CD4-positive, alpha-beta T cell (primary cell): ENCODE measurements around the gene MTMR12. TPM values are rescaled to one million over a fixed set of nuclear protein-coding genes. Genes with fewer than 3 reads are reported as not detected.
A peak's percentile ranks its signal among the peaks of the same experiment; 100 is the strongest.

ENCODE experiments used
- ATAC-seq: fragments of 200-7000 bp; cut with Tn5 transposase; one replicate; pipeline ENCODE4 v1.10.0; 2022; ENCODE audit warnings: mild to moderate bottlenecking; ENCODE audit not compliant: poor library complexity
- CTCF ChIA-PET: fragments of 350-600 bp; sonication (Branson Sonifier 250); formaldehyde crosslinking; loops from one replicate; lab custom pipeline; 2021; ENCODE audit warnings: antibody characterized with exemption, inconsistent platforms; lab: Charles Lee
- POLR2A ChIA-PET: fragments of 350-600 bp; sonication (Branson Sonifier 250); formaldehyde crosslinking; loops from one replicate; lab custom pipeline; 2021; ENCODE audit warnings: antibody characterized with exemption, inconsistent platforms; lab: Charles Lee
- DNase-seq, 14 experiments: peaks; one replicate each; pipeline ENCODE4 v3.0.0-alpha.2; 2013 to 2020; ENCODE audit warnings: mixed read lengths in 2 of 14
- H3K27ac ChIP-seq, 2 donors: one replicate each; pipeline versions ENCODE4 v1.5.1 to v1.7.0; 2013; ENCODE audit warnings: low read length in 2 of 2, low read depth in 1 of 2, mild to moderate bottlenecking in 1 of 2
- H3K27me3 ChIP-seq, 2 experiments: 1 replicate in 1 of 2; 2 replicates in 1 of 2; pipeline versions ENCODE4 v1.6.1 to v1.7.0; 2013; ENCODE audit warnings: low read length in 2 of 2, control low read depth in 1 of 2, mild to moderate bottlenecking in 1 of 2, moderate library complexity in 1 of 2; ENCODE audit not compliant: insufficient read depth in 2 of 2, control insufficient read depth in 1 of 2
- H3K36me3 ChIP-seq: one replicate; pipeline ENCODE4 v1.6.1; 2013; ENCODE audit warnings: low read length, control low read depth; ENCODE audit not compliant: insufficient read depth
- H3K4me1 ChIP-seq: one replicate; pipeline ENCODE4 v1.6.1; 2013; ENCODE audit warnings: low read length, control low read depth; ENCODE audit not compliant: insufficient read depth
- H3K4me3 ChIP-seq: one replicate; pipeline ENCODE4 v1.5.1; 2013; ENCODE audit warnings: mild to moderate bottlenecking, low read length, moderate library complexity
- H3K9me3 ChIP-seq, 2 experiments: 1 replicate in 1 of 2; 2 replicates in 1 of 2; pipeline versions ENCODE4 v1.6.1 to v1.7.0; 2013; ENCODE audit warnings: low read length in 2 of 2, mild to moderate bottlenecking in 2 of 2, control low read depth in 1 of 2, moderate library complexity in 1 of 2; ENCODE audit not compliant: control insufficient read depth in 1 of 2, insufficient read depth in 1 of 2
- H3K27ac Mint-ChIP-seq: one replicate; pipeline ENCODE4 v1.8.0; 2020; ENCODE audit warnings: mixed read lengths
- H3K27me3 Mint-ChIP-seq: one replicate; pipeline ENCODE4 v1.8.0; 2021; ENCODE audit warnings: mixed read lengths
- H3K36me3 Mint-ChIP-seq: one replicate; pipeline ENCODE4 v1.8.0; 2021; ENCODE audit warnings: low read depth, mixed read lengths
- H3K4me1 Mint-ChIP-seq: one replicate; pipeline ENCODE4 v1.8.0; 2021; ENCODE audit warnings: low read depth, mixed read lengths
- H3K4me3 Mint-ChIP-seq: one replicate; pipeline ENCODE4 v1.8.0; 2020; ENCODE audit warnings: mild to moderate bottlenecking, mixed read lengths
- H3K9me3 Mint-ChIP-seq: one replicate; pipeline ENCODE4 v1.8.0; 2020; ENCODE audit warnings: mixed read lengths
- CTCF ChIP-seq: fragments of 200-600 bp; IDR thresholded peaks from one replicate; pipeline ENCODE4 v1.8.0; 2022; ENCODE audit warnings: antibody characterized with exemption, mild to moderate bottlenecking
- intact Hi-C, 2 experiments: fragments of 100-400 bp; cut with DNase I in 1 of 2; cut with micrococcal nuclease in 1 of 2; formaldehyde crosslinking; loops; one replicate each; pipeline versions ENCODE4 v1.15.1 to v1.9.0; 2023 to 2025; cut with DNase I, micrococcal nuclease
- polyA plus RNA-seq, 2 donors: library from polyadenylated mRNA; unstranded; fragments of 120-200 nt; gene quantifications; one replicate each; pipeline ENCODE4 v1.2.1, GENCODE V29; 2013
- total RNA-seq, 174 experiments: library from RNA in 2 of 174; stranded (reverse) in 2 of 174; gene quantifications; one replicate each; pipeline ENCODE4 v1.2.3 and lab custom pipeline; 2021 to 2026

The MTMR12 gene
- 10 to 100 TPM; 15.9 to 18.3 TPM for total RNA-seq
- 15.2 TPM for polyA plus RNA-seq (2013, experiment 1 of 2)
- 17.5 TPM for polyA plus RNA-seq (2013, experiment 2 of 2)
- total RNA-seq (lab: John Stamatoyannopoulos, UW), result 29.3 to 67.7 (median 51.2) reads per million in 172 experiments

GRCh38 chr5:32312595-32313332 is at the start of gene MTMR12:
TSS of gene MTMR12 (minus strand) at chr5:32312939. CDS start at chr5:32312838, 101 bp downstream.
- ATAC-seq (peak; percentile 92), DNase-seq (peak; percentile 99 to 100 (median 100))
- ChIA-PET POLR2A (interaction anchor here (0.7 to 2.3 kb wide), 4 partner anchors 16 to 272 kb away, joined by 3 to 18 read pairs (median 3); partner anchors contain the start of genes GOLPH3 and SUB1), CTCF (no interaction called here)
- Mint-ChIP-seq H3K27ac (peak within 1 kb of the TSS; percentile 93), H3K27me3 (no peaks in the 10 kb centered on the region), H3K36me3 (peaks cover 21% of the 10 kb centered on the region), H3K4me1 (peaks cover 43% of the 10 kb centered on the region), H3K9me3 (no peaks in the 10 kb centered on the region), H3K4me3 (peak within 1 kb of the TSS; percentile 91)
- peaks cover 37% of the 10 kb centered on the region for H3K4me1 ChIP-seq
- H3K9me3 ChIP-seq, result no peaks in the 10 kb centered on the region
- no peak for TF ChIP-seq CTCF
- intact Hi-C loops, result loop anchor here (2.0 to 5.0 kb wide), 6 partner anchors 35 to 780 kb away; partner anchors contain the start of genes GOLPH3 (in 2 of the 2), ZFR (in 2 of the 2), C5orf22 (in 1 of the 2) and DROSHA (in 1 of the 2)
- H3K4me3 ChIP-seq, result peak within 1 kb of the TSS; percentile 87
- no peaks in the 10 kb centered on the region for H3K36me3 ChIP-seq
- H3K27me3 ChIP-seq, result no peaks in the 10 kb centered on the region
- H3K27ac ChIP-seq, result peak within 1 kb of the TSS; percentile 65 to 78

GRCh38 chr5:32362527-32362926 is 49.8 kb upstream of the MTMR12 start:
- no peaks in the 10 kb centered on the region for H3K9me3 ChIP-seq
- H3K4me1 ChIP-seq, result no peaks in the 10 kb centered on the region
- no peak overlapping the region for H3K4me3 ChIP-seq
- intact Hi-C loops, result no loop called here
- H3K27me3 Mint-ChIP-seq, result no peaks in the 10 kb centered on the region
- no peak overlapping the region for H3K4me3 Mint-ChIP-seq
- no peaks in the 10 kb centered on the region for H3K27me3 ChIP-seq
- no peak for ATAC-seq
- POLR2A ChIA-PET, result no interaction called here
- DNase-seq, result no peak
- no peaks in the 10 kb centered on the region for H3K4me1 Mint-ChIP-seq
- H3K27ac Mint-ChIP-seq, result no peak overlapping the region
- CTCF ChIA-PET, result no interaction called here
- peaks cover 58% of the 10 kb centered on the region for H3K36me3 ChIP-seq
- H3K27ac ChIP-seq, result no peak overlapping the region
- H3K9me3 Mint-ChIP-seq, result no peaks in the 10 kb centered on the region
- TF ChIP-seq CTCF, result no peak
- peaks cover 60% of the 10 kb centered on the region for H3K36me3 Mint-ChIP-seq

GRCh38 chr5:32360906-32361305 is 48.2 kb upstream of the MTMR12 start:
- H3K4me1 Mint-ChIP-seq, result no peaks in the 10 kb centered on the region
- POLR2A ChIA-PET, result no interaction called here
- DNase-seq (no peak), ATAC-seq (no peak)
- no peak overlapping the region for H3K27ac Mint-ChIP-seq
- no peaks in the 10 kb centered on the region for H3K9me3 ChIP-seq
- H3K36me3 ChIP-seq, result peaks cover 66% of the 10 kb centered on the region
- TF ChIP-seq CTCF, result no peak
- intact Hi-C loops, result no loop called here
- peaks cover 71% of the 10 kb centered on the region for H3K36me3 Mint-ChIP-seq
- H3K4me3 ChIP-seq, result no peak overlapping the region
- no peaks in the 10 kb centered on the region for H3K27me3 ChIP-seq
- H3K4me3 Mint-ChIP-seq, result no peak overlapping the region
- no peaks in the 10 kb centered on the region for H3K4me1 ChIP-seq
- H3K9me3 Mint-ChIP-seq, result no peaks in the 10 kb centered on the region
- no peaks in the 10 kb centered on the region for H3K27me3 Mint-ChIP-seq
- CTCF ChIA-PET, result no interaction called here
- no peak overlapping the region for H3K27ac ChIP-seq
